GM12891 (cell line): ENCODE data around the gene IL18R1.

Experiments used
- POLR2A ChIP-seq: IDR thresholded peaks from 2 replicates; pipeline ENCODE4 v1.6.1; 2011; ENCODE audit warnings: low read depth, low read length, control low read depth
- POLR2AphosphoS5 ChIP-seq: IDR thresholded peaks from 2 replicates; pipeline ENCODE4 v1.6.1; 2011; ENCODE audit warnings: low read depth, low read length, control low read depth
- SPI1 ChIP-seq: IDR thresholded peaks from 2 replicates; pipeline ENCODE4 v1.6.1; 2011; ENCODE audit warnings: low read depth, low read length, control low read depth

- TF ChIP-seq POLR2A (no peak), POLR2AphosphoS5 (no peak), SPI1 (no peak)
Observed at GRCh38 chr2:102385522-102385921, 29.9 kb downstream of the IL18R1 start.
